ENCODE data around the gene EEFSEC. TPM values are rescaled to one million over a fixed set of nuclear protein-coding genes. Genes with fewer than 3 reads are reported as not detected.

The EEFSEC gene
- total RNA-seq, 3 donors from 2014 or later = 13.9 to 28.2 (median 19.8) TPM

DNA sequence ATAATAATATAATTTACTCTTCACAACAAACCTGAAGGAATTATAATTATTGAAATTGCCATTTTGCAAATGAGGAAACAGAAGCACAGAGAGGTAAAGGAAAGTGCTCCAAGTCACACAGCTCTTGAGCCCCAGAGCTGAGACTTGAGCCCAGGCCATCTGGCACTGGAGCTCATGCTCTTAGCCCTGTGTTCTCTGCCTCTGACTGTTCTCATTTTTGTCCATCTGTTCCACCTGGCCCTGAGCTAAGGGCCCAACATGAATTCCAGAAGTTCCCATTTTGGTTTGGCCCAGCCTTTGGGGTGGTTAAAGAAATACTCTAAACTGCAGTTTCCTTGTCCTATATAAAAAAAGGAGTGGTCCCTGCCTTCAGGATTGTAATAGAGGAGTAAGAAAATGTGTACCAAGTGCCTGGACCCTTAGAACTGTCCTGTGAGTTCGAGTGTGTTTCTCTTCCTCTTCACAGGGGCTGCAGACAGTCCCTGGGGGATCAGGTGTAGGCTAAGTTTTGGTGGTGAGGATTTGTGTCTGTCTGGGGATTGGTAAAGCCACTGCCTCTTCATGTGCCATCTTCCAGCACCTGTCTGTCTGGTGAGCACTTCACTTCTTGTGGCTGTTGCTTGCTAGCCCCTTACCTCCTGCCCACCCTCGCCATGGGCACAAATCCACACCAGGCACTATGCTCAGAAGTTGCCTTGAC lies 221.6 kb downstream of the EEFSEC start:
- H3K4me1 ChIP-seq = no peaks in the 10 kb centered on the region
- intact Hi-C loops (cut with DNase I; ENCODE audit: low total_unique reads) = no loop called here
- TF ChIP-seq POLR2AphosphoS5 (IDR thresholded peaks at IDR 0.05) (no peak), POLR2A (IDR thresholded peaks at IDR 0.05) (no peak)
- TF ChIP-seq, protein P1, sequence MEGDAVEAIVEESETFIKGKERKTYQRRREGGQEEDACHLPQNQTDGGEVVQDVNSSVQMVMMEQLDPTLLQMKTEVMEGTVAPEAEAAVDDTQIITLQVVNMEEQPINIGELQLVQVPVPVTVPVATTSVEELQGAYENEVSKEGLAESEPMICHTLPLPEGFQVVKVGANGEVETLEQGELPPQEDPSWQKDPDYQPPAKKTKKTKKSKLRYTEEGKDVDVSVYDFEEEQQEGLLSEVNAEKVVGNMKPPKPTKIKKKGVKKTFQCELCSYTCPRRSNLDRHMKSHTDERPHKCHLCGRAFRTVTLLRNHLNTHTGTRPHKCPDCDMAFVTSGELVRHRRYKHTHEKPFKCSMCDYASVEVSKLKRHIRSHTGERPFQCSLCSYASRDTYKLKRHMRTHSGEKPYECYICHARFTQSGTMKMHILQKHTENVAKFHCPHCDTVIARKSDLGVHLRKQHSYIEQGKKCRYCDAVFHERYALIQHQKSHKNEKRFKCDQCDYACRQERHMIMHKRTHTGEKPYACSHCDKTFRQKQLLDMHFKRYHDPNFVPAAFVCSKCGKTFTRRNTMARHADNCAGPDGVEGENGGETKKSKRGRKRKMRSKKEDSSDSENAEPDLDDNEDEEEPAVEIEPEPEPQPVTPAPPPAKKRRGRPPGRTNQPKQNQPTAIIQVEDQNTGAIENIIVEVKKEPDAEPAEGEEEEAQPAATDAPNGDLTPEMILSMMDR (IDR thresholded peaks at IDR 0.05) = no peak
- no peak overlapping the region for H3K4me3 ChIP-seq
- H3K27me3 ChIP-seq = no peaks in the 10 kb centered on the region
- no peak for DNase-seq (ENCODE audit: low spot score in 2 of 2)
- H3K9me3 ChIP-seq = no peaks in the 10 kb centered on the region
- H3K36me3 ChIP-seq = no peaks in the 10 kb centered on the region
- no peak overlapping the region for H3K27ac ChIP-seq

DNA sequence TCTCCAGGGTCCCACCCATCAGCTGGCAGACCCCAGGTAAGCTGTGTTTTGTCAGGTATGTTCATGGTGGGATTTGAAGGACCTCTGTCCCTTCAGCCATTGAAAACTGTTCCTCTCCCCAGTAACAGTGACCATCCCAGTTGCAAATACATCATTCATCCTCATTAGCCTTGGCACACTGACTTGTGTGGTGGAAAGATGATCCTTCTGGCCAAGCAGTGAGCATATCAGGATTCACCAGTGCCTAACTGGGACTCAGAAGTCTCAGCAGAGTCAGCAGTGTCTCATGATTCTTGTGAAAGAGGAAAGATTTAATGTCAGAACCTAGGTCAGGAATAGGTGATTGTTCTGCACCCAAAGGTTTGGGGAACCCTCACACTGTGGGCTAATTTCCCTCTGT lies 223.2 kb downstream of the EEFSEC start:
- H3K4me1 ChIP-seq = no peaks in the 10 kb centered on the region
- TF ChIP-seq POLR2AphosphoS5 (IDR thresholded peaks at IDR 0.05) (no peak), POLR2A (IDR thresholded peaks at IDR 0.05) (no peak)
- TF ChIP-seq, protein P1 (IDR thresholded peaks at IDR 0.05) = no peak
- H3K4me3 ChIP-seq = no peak overlapping the region
- intact Hi-C loops (cut with DNase I; ENCODE audit: low total_unique reads) = no loop called here
- no peak for DNase-seq (ENCODE audit: low spot score in 2 of 2)
- no peaks in the 10 kb centered on the region for H3K9me3 ChIP-seq
- H3K27me3 ChIP-seq = no peaks in the 10 kb centered on the region
- no peak overlapping the region for H3K27ac ChIP-seq
- H3K36me3 ChIP-seq = no peaks in the 10 kb centered on the region

DNA sequence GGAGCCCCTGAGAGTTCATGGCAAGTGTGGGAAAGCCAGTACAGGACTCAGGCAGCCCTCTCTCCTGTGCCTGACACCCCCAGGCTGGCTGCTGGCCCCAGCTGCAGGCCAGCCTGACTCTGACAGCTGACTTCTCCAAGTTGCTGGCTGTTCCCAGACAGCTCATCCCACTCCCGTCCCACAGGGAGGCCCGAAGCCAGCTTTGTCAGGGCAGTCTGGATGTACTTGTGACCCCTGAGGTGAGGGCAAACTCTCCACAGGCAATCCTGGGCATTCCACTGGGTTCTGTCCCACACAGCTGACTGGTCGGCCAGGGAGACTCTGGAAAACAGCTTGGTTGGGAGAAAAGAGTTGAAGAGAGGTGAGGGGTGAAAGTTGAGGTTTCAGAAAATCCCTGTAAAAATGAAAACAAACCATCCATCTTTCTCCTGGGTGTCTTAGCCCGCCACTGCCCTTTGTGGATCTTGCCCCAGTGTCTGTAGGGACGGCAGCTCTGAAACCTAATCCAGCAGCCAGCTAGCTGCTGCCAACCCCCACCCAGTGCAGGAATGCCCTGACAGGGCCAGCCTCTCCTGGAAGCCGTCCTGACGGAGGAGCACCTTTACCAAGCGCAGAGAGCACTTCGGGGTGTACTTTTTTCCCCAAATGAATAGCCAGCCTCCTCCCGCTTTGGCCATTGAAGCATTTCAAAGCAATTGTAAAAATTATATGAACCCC lies 225.5 kb downstream of the EEFSEC start:
- Histone ChIP-seq H3K36me3 (no peaks in the 10 kb centered on the region), H3K27ac (peak overlapping the region; percentile 23 to 59), H3K27me3 (no peaks in the 10 kb centered on the region), H3K4me3 (no peak overlapping the region), H3K9me3 (no peaks in the 10 kb centered on the region), H3K4me1 (peaks cover 0 to 13% of the 10 kb centered on the region in 2 donors)
- TF ChIP-seq POLR2A (IDR thresholded peaks at IDR 0.05) (no peak), POLR2AphosphoS5 (IDR thresholded peaks at IDR 0.05) (no peak)
- TF ChIP-seq, protein P1 (IDR thresholded peaks at IDR 0.05) = no peak
- intact Hi-C loops (cut with DNase I; ENCODE audit: low total_unique reads) = no loop called here
- peak in 1 of 2 donors; percentile 39 for DNase-seq (ENCODE audit: low spot score in 2 of 2)

DNA sequence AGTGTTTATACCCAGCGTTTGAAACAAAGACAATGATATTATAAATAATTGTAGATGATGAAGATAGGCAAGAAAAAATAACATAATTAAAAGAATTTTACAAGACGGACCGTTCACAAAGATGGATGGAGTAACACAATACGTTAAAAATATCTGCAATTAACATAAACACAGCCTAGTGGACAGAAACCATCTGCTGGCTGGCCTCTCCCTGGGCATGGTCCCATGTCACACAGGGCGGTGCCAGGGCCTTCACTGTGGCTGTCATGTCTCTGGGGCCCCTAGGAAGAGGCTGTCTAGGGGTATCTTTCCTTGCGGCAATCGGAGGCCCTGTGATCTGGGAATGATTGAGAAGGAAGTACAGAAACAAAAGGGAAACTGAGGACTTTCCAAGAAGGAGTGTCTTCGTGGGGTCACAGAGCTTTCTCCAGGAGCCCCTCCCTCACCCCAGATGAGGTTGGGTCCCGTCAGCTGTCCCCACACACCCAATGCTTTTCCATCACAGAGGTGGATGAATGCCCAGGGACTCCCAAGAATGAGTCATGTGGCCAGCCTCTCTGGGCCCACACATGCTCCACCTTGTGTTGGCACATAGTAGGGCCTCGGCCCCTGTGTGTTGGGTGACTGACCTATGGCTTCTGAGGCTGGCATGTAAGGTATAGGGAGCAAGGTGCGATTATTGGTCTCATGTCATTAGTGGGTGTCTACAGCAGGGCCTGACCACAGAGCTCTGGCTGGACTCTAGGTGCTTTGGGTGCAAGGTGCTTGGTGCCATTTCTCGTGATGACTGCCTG lies 226.3 kb downstream of the EEFSEC start:
- H3K36me3 ChIP-seq = no peaks in the 10 kb centered on the region
- no peaks in the 10 kb centered on the region for H3K27me3 ChIP-seq
- no peak overlapping the region for H3K4me3 ChIP-seq
- DNase-seq (ENCODE audit: low spot score in 2 of 2) = no peak
- no peaks in the 10 kb centered on the region for H3K9me3 ChIP-seq
- intact Hi-C loops (cut with DNase I; ENCODE audit: low total_unique reads) = no loop called here
- peaks cover 0 to 13% of the 10 kb centered on the region in 2 donors for H3K4me1 ChIP-seq
- TF ChIP-seq POLR2AphosphoS5 (IDR thresholded peaks at IDR 0.05) = no peak
- no peak for TF ChIP-seq POLR2A (IDR thresholded peaks at IDR 0.05)
- TF ChIP-seq, protein P1 (IDR thresholded peaks at IDR 0.05) = no peak
- H3K27ac ChIP-seq = no peak overlapping the region

Data from breast epithelium (tissue), 4 donors.